Globus pallidus (tissue), 1 donor: ENCODE data around the gene NELFCD.

Experiments used
- DNase-seq: peaks from one replicate; pipeline ENCODE4 v3.0.0-alpha.2; 2015; ENCODE audit warnings: low spot score

Gene NELFCD

GRCh38 chr20:58994390-58995159 is 13.5 kb downstream of the NELFCD start:
- DNase-seq, result no peak

- DNase-seq, result no peak
Measured at GRCh38 chr20:58995461-58996225, 14.6 kb downstream of the NELFCD start.

DNA sequence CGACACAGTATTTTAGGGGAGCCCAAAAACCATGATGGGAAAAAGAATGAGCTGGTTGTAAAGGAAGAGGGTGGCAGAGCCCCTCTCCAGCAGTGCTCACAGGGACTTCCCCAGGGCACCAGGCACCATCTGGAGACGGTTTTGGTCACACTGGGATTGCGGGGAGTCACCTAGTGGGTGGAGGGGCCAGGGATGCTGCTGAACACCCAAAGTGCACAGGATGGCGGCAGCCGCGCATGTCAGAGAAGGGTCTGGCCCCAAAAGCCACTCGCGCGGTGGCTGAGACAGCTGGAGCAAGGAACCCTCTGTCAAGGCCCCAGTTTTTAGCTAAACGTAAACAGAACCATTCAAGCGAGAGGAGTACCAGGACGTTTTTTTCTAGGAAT is 15.2 kb downstream of the NELFCD start:
- DNase-seq, result no peak

DNA sequence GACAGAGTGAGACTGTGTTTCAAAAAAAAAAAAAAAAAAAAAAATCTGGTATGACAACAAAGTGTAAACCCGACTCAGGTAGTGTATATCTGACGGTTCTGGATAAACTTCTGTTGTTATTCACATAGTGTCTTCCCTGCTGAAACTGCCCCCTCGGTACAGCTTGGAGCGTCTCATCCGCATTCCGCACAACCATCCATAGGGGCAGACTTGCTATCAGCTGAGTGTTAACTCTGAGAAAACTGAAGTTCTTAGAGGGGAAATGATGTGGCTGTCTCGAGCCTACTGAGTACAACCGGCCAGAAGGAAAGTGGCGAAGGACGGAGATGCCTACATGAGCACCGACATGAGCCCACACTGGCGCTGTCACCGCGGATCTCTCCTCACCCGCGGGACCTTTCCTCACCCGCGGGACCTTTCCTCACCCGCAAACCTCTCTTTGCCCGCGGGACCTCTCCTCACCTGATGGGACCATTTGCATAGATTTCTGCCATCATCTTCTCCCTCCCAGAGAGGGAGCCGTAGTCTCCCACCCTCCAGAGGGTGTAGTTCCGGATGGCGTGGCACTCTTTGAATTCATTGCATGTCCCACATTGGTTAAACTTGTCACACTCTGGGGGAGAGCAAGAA is 16.2 kb downstream of the NELFCD start:
- no peak for DNase-seq

DNA sequence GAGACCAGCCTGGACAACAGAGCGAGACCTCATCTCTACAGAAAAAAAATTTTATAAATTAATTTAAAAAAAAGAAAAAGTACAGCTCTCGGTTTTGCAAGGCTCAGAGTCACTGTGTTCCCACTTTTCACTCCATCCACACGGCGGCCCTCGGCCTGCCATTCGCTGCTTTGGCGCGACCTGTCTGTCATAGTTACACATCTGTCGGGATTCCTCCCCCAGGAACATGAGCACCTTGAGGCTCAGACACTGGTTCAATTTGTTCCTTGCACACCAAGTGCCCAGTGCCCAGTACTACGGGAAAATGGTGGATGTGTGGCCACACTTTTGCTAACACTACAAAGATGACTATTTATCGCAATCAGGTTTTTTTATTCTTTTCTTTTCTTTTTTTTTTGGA is 17.6 kb downstream of the NELFCD start:
- DNase-seq, result no peak

DNA sequence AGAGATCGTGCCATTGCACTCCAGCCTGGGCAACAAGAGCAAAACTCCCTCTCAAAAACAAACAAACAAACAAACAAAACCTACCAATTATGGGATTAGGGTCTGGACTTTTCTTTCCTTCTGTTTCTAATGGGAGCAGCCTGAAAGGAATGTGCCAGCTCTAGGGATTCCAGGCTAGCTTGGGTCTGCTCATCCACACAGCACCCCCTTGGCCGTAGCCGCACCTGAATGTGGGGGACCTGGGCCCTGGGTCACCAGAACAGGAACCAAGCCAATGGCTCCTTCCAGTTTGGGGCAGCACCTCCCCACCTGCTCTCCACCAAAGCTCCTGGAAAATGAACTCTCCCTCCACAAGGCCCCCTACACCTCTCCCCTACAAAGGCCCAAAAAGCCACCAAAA is 19.3 kb downstream of the NELFCD start:
- no peak for DNase-seq

DNA sequence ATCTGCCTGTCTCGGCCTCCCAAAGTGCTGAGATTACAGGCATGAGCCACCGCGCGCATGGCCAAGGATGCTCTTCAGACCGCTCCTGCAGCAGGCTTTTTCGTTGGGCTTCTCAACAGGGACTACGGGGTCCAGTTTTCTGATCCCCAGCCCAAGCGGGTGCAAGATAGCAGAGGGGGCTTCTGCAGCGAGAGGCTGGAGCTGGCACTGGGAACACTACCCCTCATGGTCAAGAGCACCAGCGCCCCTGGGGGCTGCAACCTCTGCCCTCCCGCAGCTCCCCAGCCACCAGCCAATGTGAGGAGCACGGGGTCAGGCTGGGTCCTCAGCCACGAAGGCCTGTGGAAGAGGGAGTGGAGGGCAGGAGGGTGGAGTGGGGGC is 20.0 kb downstream of the NELFCD start:
- DNase-seq, result no peak

DNA sequence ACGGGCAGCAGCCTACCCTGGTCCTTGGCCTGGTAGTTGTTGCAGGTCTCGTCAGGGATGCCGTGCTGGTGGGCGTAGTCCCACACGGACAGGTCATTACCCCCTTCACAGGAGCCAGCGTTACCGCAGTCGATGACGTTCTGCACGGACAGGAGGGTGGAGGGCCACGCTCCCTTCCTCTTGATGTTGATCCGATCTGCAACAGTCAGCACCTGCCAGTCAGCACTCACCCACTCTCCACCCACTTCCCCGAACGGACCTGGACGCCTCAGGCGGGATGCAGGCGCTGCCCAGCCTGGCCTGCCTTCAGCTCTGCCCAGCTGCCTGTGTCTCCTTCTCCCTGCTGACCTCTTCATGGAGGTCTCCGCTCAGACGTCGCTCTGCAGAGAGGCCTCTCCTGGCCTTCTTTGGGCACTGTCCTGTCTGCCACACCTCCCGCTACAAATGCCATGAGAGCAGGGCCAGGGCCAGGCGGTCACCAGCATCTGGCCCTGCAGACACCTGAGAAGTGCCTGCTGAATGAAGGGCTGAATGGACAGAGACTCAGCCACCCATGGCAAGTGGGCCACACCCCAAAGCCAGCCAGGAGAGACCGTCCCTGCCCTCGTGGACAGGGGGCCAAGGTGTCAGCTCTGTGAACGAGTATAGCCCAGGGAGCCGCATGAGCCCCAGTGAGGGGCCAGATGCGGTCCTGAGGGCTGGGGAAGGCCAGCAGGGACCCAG is 20.6 kb downstream of the NELFCD start:
- DNase-seq, result no peak

DNA sequence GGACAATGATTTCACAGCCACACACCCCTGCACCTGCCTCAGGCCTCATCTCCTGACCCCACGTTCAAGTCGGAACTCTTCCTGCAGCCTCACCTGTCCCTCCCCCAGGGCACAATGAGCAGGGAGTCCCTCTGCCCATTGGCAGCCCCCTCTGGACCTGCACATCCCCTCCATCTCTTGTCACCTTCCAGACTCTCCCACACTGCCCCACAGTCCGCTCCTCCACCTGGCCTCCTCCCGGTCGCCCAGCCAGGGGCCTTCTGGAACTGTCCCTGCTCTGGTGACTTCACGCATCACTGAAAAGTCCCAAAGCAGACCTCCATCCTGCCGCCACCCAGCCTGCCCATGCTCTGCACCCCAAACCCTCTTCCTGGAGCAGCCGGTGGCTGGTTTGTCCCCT is 21.3 kb downstream of the NELFCD start:
- DNase-seq, result no peak

- DNase-seq, result no peak
Measured at GRCh38 chr20:59002874-59003399, 21.9 kb downstream of the NELFCD start.

- DNase-seq, result no peak
Measured at GRCh38 chr20:59003836-59004492, 22.9 kb downstream of the NELFCD start.

DNA sequence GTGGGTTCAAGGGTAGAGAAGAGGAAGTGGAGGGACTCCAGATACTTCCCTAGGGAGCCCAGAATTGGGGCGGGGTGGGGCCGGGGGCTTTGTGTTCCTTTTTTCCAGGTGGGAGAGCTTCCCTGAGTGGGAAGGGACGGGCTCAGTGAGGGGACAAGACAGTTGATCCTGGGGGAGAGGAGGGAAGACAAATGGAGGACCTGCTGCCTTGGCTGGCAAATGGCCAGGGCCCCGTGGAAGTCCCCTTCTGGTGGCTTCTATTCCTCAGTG is 23.4 kb downstream of the NELFCD start:
- DNase-seq, result no peak

- peak; percentile 51 for DNase-seq
Measured at GRCh38 chr20:59004763-59005522, 23.9 kb downstream of the NELFCD start.

DNA sequence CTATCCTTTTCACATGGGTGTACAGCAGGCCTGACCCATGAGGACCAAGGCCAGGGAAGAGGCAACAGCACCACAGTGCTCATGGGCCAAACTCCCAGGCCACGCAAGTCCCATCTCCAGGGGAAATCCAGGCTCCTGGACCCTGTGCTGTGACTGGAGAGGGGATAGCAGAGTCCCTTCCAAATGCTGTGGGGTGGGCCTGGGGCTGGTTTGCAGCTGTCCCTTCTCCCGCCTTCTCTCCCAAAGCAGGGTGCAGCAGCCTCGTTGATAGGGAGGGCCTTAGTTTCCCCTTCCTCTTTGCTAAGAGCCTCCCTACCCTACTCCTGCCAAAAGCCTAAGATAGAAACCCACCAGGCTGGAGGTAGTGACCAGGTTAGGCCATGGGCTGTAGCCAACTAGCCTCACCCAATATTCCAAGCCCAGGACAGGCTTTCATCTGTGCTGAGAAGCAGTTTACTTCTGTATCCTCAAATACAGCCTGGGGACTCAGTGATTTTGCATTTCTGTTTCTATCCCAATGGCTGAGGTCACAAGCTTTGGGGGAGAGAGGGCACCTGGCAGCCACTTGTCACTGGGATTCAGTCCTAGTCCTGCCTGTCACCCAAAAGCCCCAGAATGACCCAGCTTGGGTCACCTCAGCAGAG is 24.6 kb downstream of the NELFCD start:
- DNase-seq, result no peak

DNA sequence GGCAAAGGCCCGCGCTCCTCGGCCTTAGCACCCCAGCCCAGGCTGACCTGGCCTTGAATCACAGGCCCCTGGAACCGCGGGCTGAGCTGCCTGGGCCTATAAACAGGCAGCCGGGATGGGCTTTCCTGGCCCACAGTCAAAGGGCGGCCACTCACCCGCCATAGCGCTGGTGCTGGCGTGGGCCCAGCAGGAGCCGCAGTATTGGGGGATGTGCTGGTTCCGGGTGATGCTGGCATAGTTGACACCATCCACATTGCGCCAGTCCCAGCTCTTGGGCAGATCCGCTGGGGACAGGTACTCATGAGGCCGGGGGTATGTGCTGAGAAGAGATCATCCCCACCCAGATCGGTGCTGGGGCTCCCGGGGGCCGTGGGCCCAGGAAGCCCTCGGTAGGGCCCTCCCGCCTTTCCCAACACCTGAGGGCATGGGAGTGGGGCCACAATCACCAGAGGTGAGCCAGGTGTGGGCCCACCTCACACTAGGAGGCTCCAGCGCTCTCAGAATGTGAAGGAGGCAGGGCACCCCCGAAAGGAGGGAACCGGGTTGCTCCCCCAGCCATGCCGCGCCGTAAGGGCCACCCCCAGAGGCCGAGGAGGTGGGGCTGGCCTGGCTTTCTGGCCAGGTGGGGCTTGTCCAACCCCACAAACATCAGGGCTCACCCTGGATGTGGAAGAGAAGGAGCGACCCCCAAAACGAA is 25.3 kb downstream of the NELFCD start:
- no peak for DNase-seq

DNA sequence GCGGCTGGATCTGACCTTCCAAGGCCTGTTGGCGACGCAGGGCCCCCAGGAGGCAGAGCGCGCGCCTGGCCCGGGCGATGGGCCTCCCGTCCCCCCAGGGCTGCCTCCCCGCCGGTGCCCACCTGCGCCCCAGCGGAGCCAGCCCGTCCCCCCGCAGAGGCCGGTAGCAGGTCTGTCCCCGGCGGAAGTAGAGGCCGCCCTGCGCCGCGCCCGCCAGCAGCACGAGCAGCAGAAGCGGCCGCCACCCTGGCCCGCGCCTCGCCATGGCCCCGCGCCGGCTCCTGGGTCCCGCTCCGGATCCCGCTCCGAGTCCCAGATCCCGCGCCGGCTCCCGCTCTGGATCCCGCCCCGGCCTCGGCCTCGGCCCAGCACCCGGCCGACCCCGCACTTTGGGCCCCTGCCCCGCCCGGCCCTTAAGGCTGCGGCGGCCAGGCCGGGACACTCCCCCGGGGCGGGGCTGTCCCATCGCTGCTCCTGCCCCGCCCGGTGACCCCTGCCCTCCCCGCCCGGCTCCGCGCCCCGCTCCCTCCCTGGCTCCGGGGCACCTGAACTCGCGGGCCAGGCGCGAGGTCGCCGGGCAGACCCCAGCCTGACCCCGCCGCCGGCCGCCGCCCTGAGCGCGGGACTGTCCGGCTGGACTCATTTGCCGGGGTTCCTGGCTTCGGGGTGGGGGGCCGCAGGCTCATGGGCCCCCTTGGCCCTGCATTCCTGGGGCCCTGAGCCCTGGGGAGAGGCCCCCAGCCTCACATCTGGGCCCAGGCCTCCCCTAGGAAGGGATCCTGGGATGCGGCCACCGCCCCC is 26.0 kb downstream of the NELFCD start, which contains the start of gene CTSZ:
Gene CTSZ (minus strand): TSS at position 391 of the 801 bp plus-strand sequence. CDS start 126 bp downstream, at position 265.
- peak; percentile 26 for DNase-seq

- DNase-seq, result peak; percentile 44
Measured at GRCh38 chr20:59007665-59008511, 26.8 kb downstream of the NELFCD start.

DNA sequence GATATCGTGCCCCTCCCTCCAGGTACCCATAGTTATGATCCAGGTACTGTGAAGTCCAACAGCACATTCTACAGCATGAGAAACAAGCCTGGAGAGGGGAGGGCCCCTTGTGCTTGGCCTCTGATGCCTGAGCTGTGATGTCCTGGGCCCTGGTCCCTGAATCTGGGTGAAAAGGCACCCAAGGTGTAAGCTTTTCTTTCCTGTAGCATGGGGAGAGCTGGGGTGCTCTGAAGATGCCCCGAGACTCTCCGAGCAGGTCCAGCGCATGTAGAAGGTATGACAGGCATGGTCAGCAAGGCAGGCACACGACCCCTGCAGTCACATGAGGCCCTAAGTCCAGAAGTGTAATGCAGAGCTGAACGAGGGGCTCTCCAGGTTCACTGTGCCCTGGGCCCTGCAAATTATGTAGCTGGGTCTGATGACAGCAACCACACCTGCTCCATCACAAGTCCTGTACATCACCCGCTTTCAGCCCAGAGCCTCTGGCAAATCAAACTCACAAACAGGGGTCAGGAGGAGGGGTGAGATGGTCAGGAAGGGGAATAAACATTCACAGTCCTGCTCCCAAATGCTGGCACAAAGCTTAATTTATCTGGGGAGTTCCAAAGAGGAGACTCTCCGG is 27.8 kb downstream of the NELFCD start:
- DNase-seq, result no peak
